Stimulated activated CD8-positive, alpha-beta memory T cell treated with anti-CD3 and anti-CD28 coated beads, Interleukin-12 subunit alpha, Interleukin-12 subunit beta, amount 100 ng/mL, for 24 hours (primary cell): ENCODE data around the gene ANTXR2.

ENCODE experiments used
- DNase-seq: peaks from one replicate; pipeline ENCODE4 v3.0.0-alpha.2; 2020; ENCODE audit errors: extremely low read depth

ANTXR2 gene

GRCh38 chr4:79869597-79870237, 203.3 kb downstream of the ANTXR2 start:
- DNase-seq, result no peak

DNA sequence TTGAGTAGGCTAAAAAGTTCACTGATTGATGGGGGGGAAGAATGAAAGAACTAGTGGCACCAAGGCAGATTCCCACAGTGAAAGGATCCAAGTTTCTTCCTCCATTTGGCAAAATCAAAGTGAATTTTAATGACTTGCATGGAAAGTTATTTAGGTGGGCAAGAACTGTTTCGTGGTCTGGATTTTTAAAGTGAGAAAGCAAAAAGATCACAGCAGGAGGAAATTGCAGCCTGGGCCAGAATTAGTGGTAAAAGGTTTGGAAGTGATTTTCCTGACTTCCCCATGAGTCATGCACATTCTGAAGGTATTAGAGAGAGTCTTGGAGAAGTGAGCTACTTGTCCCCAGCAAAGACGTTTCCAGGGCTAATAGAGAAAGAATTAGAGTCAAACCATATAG, 207.8 kb downstream of the ANTXR2 start:
- no peak for DNase-seq

GRCh38 chr4:79864500-79865200, 208.4 kb downstream of the ANTXR2 start:
- no peak for DNase-seq

- no peak for DNase-seq
These were observed 209.7 kb downstream of the ANTXR2 start for GRCh38 chr4:79863333-79863732.

DNA sequence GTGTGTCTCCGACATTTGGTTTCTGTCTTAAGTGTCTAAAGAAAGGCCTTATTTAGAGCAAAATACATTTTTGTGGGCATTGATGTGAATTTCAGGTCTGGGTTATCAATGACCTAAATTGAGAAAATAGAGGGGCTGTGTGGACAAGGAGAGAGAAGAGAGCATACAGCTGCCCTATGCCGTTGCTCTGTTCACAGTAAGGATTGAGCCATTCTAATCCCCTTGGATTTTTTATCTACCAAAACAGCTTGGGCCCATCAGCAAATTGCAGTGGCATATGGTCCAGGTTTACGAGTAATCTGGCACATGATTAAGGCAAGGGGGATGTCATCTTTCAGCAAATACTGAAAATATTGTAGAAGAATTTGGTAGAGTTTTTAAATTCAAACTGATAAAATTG, 210.2 kb downstream of the ANTXR2 start:
- DNase-seq, result no peak

GRCh38 chr4:79857811-79858210, 215.2 kb downstream of the ANTXR2 start:
- no peak for DNase-seq

DNA sequence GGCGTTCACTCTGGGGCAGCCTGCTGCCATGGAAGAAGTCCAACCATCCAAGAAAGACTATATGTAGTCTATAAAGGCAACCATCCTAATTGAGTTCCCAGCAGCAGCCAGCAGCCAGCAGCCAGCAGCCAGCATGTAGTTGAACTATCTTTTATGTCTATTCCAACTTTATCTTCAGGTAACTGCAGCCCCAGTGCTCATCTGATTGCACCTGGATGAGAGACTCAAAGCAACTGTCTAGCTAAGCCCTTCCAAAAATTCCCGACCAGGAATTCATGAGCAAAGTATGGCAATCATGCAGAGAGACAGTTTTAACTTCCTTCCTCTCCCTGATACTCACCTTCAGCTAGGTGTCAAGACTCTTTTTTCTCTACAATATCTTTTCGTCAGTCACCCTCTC, 216.8 kb downstream of the ANTXR2 start:
- no peak for DNase-seq

GRCh38 chr4:79854856-79855502, 218.1 kb downstream of the ANTXR2 start:
- no peak for DNase-seq

- DNase-seq, result no peak
These were observed 220.7 kb downstream of the ANTXR2 start for GRCh38 chr4:79852305-79852730.

DNA sequence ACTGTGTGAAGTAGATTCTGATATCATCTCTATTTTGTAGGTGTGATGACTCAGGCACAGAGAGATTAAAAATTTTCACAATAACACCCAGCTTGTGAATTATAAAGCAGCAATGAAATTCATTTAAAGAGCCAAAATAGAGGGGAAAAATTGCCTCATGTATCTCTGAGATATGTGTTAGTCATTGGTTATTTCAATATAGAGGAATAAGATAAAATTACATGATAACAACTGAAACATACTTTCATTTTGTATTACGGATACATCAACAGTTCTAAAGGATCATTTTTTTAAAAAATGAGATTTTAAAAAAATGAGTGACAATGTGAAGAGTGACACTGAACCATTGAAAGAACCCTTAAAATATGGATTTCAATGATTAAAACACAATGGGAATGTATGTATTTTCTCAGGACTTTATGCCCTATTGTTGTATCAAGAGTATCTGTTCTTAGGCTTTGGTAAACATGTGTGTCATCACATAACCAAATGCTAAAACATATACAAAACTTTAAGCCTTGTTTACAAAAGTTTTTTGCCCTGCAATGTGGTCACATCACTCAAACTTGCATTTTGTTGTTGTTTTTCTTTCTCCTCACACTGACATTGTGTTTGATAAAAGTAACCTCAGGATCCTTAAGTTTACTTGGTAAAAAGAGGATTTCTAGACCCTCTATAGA, 221.3 kb downstream of the ANTXR2 start:
- DNase-seq, result no peak
